Measurements from ENCODE around the gene CACNA1I.

Gene CACNA1I

GRCh38 chr22:39558950-39559349 is 11.6 kb upstream of the CACNA1I start:
- WGBS: 85% methylated on average over 14 of the region's 14 CpGs
- H3K27me3 ChIP-seq (ENCODE audit: insufficient read depth, low read length): peaks cover 68% of the 10 kb centered on the region
- 0 out of 2 replicates have a peak, but pooled peaks cover 4% of the 10 kb centered on the region for H3K4me1 ChIP-seq (ENCODE audit: insufficient read depth, low read length)
- H3K9me3 ChIP-seq (ENCODE audit: insufficient read depth, low read depth, low read length): no peaks in the 10 kb centered on the region
- H3K36me3 ChIP-seq (ENCODE audit: insufficient read depth, low read length): no peaks in the 10 kb centered on the region
- H3K27ac ChIP-seq (ENCODE audit: low read depth, low read length): no peak overlapping the region
- no peak overlapping the region for H3K9ac ChIP-seq (ENCODE audit: low read depth, low read length)
- no peak overlapping the region for H3K4me3 ChIP-seq (ENCODE audit: low read length)

- no peaks in the 10 kb centered on the region for H3K9me3 ChIP-seq (ENCODE audit: insufficient read depth, low read depth, low read length)
- no peaks in the 10 kb centered on the region for H3K36me3 ChIP-seq (ENCODE audit: insufficient read depth, low read length)
- no peak overlapping the region for H3K9ac ChIP-seq (ENCODE audit: low read depth, low read length)
- WGBS: 61% methylated on average over 9 of the region's 11 CpGs
- H3K27me3 ChIP-seq (ENCODE audit: insufficient read depth, low read length): peaks cover 62% of the 10 kb centered on the region
- H3K4me3 ChIP-seq (ENCODE audit: low read length): no peak overlapping the region
- H3K4me1 ChIP-seq (ENCODE audit: insufficient read depth, low read length): 0 out of 2 replicates have a peak, but pooled peaks cover 4% of the 10 kb centered on the region
- H3K27ac ChIP-seq (ENCODE audit: low read depth, low read length): no peak overlapping the region
Measured at GRCh38 chr22:39559456-39560105, 11.0 kb upstream of the CACNA1I start.

- H3K9me3 ChIP-seq (ENCODE audit: insufficient read depth, low read depth, low read length): no peaks in the 10 kb centered on the region
- H3K4me3 ChIP-seq (ENCODE audit: low read length): no peak overlapping the region
- WGBS: 72% methylated on average over 6 of the region's 6 CpGs
- no peaks in the 10 kb centered on the region for H3K36me3 ChIP-seq (ENCODE audit: insufficient read depth, low read length)
- H3K27ac ChIP-seq (ENCODE audit: low read depth, low read length): no peak overlapping the region
- peaks cover 60% of the 10 kb centered on the region for H3K27me3 ChIP-seq (ENCODE audit: insufficient read depth, low read length)
- no peak overlapping the region for H3K9ac ChIP-seq (ENCODE audit: low read depth, low read length)
- H3K4me1 ChIP-seq (ENCODE audit: insufficient read depth, low read length): 0 out of 2 replicates have a peak, but pooled peaks cover 4% of the 10 kb centered on the region
Measured at GRCh38 chr22:39560127-39560526, 10.4 kb upstream of the CACNA1I start.

GRCh38 chr22:39562839-39563489 is 7.6 kb upstream of the CACNA1I start:
- Histone ChIP-seq H3K9ac (ENCODE audit: low read depth, low read length) (no peak overlapping the region), H3K4me3 (ENCODE audit: low read length) (no peak overlapping the region), H3K9me3 (ENCODE audit: insufficient read depth, low read depth, low read length) (no peaks in the 10 kb centered on the region), H3K27me3 (ENCODE audit: insufficient read depth, low read length) (peaks cover 34% of the 10 kb centered on the region), H3K4me1 (ENCODE audit: insufficient read depth, low read length) (peaks cover 3% of the 10 kb centered on the region; the same call in 1 of the 2 replicates), H3K36me3 (ENCODE audit: insufficient read depth, low read length) (no peaks in the 10 kb centered on the region), H3K27ac (ENCODE audit: low read depth, low read length) (no peak overlapping the region)
- 82% methylated on average over 9 of the region's 9 CpGs for WGBS

DNA sequence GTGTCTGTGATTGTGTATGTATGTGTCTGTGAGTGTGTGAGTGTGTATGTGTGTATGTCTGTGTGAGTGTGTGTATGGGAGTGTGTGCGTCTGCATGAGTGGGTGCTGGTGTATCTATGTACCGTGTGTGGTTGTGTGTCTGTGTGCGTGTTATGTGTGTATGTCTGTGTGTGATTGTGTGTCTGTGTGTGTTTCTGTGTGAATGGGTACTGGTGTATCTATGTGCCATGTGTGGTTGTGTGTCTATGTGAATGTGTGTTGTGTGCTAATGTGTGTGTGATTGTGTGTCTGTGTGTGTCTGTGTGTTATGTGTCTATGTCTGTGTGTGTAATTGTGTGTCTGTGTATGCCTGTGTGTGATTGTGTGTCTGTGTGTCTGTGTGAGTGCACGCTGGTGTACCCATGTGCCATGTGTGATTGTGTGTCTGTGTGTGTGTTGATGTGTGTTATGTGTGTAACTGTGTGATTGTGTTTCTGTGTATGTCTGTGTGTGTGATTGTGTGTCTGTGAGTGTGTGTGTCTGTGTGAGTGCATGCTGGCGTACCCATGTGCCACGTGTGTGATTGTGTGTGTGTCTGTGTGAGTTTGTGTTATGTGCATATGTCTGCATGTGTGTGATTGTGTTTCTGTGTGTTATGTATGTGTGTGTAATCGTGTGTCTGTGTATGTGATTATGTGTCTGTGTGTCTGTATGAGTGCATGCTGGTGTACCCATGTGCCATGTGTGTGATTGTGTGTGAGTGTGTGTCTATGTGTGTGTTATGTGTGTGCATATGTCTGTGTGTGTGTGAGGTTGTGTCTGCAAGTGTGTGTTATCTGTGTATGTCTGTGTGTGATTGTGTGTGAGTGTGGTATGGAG is 6.8 kb upstream of the CACNA1I start:
- no peak overlapping the region for H3K27ac ChIP-seq (ENCODE audit: low read depth, low read length)
- no peaks in the 10 kb centered on the region for H3K36me3 ChIP-seq (ENCODE audit: insufficient read depth, low read length)
- peaks cover 3% of the 10 kb centered on the region; the same call in 1 of the 2 replicates for H3K4me1 ChIP-seq (ENCODE audit: insufficient read depth, low read length)
- peaks cover 25% of the 10 kb centered on the region for H3K27me3 ChIP-seq (ENCODE audit: insufficient read depth, low read length)
- WGBS: 90% methylated on average over 7 of the region's 7 CpGs
- no peaks in the 10 kb centered on the region for H3K9me3 ChIP-seq (ENCODE audit: insufficient read depth, low read depth, low read length)
- H3K4me3 ChIP-seq (ENCODE audit: low read length): no peak overlapping the region
- H3K9ac ChIP-seq (ENCODE audit: low read depth, low read length): no peak overlapping the region

DNA sequence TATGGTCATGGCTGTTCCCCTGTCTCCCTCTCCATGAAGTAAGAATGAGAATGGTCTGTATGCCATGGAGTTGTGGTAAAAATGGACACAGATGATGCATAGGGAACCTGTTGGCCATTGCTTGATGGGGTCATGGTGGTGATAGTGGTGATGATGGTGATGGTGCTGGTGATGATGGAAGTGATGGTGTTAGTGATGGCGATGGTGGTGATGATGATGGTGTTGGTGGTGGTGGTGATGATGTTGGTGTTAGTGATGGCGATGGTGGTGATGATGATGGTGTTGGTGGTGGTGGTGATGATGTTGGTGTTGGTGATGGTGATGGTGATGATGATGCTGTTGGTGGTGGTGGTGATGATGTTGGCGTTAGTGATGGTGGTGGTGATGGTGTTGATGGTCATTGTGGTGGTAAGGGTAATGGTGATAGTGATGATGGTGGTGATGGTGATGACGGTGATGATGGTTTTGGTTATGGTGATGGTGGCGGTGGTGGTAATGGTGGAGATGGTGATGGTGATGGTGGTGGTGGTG is 5.1 kb upstream of the CACNA1I start:
- Histone ChIP-seq H3K36me3 (ENCODE audit: insufficient read depth, low read length) (no peaks in the 10 kb centered on the region), H3K4me3 (ENCODE audit: low read length) (no peak overlapping the region), H3K27me3 (ENCODE audit: insufficient read depth, low read length) (peaks cover 13% of the 10 kb centered on the region), H3K27ac (ENCODE audit: low read depth, low read length) (no peak overlapping the region), H3K4me1 (ENCODE audit: insufficient read depth, low read length) (peaks cover 3% of the 10 kb centered on the region; the same call in 1 of the 2 replicates), H3K9ac (ENCODE audit: low read depth, low read length) (no peak overlapping the region), H3K9me3 (ENCODE audit: insufficient read depth, low read depth, low read length) (no peaks in the 10 kb centered on the region)
- WGBS: 97% methylated on average over 5 of the region's 5 CpGs

GRCh38 chr22:39567135-39567946 is 3.2 kb upstream of the CACNA1I start:
- H3K9ac ChIP-seq (ENCODE audit: low read depth, low read length): no peak overlapping the region
- 84% methylated on average over 14 of the region's 14 CpGs for WGBS
- peaks cover 3% of the 10 kb centered on the region; the same call in 1 of the 2 replicates for H3K4me1 ChIP-seq (ENCODE audit: insufficient read depth, low read length)
- H3K27me3 ChIP-seq (ENCODE audit: insufficient read depth, low read length): no peaks in the 10 kb centered on the region
- H3K36me3 ChIP-seq (ENCODE audit: insufficient read depth, low read length): no peaks in the 10 kb centered on the region
- H3K4me3 ChIP-seq (ENCODE audit: low read length): no peak overlapping the region
- H3K9me3 ChIP-seq (ENCODE audit: insufficient read depth, low read depth, low read length): no peaks in the 10 kb centered on the region
- no peak overlapping the region for H3K27ac ChIP-seq (ENCODE audit: low read depth, low read length)

DNA sequence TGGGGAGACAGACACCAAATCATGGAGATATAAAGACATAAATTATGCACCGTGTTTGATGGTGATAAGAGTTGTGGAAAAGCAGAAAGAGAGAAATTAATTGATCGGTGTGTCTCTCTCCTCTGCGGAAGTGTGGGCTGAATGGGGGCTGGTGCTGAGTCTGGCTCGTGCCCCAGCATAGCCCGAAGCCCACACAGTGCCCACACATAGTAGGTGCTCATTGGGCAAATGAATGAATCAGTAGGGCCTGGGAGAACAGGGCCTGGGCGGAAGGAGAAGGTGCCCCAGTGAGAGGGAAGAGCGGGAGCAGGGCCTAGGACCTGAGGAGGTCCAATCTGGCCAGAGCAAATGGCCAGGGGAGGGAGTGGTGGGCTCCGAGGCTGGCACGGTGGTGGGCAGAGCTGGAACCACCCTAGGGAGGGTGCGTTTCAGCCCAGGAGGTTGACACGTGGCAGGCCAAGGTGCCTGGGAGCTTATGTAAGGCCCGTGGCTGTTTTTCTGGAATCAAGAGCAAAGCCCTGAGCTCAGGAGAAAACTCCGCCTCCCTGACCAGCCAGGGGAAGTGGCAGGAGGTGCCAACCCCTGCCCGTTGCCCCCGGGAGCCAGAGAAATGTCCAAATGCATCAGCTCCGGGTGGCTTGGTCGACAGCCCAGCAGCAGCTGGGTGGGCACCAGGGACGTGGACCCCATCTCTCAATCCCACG is 2.1 kb upstream of the CACNA1I start:
- H3K9ac ChIP-seq (ENCODE audit: low read depth, low read length): no peak overlapping the region
- WGBS: 92% methylated on average over 19 of the region's 19 CpGs
- H3K27me3 ChIP-seq (ENCODE audit: insufficient read depth, low read length): no peaks in the 10 kb centered on the region
- H3K27ac ChIP-seq (ENCODE audit: low read depth, low read length): no peak overlapping the region
- H3K36me3 ChIP-seq (ENCODE audit: insufficient read depth, low read length): no peaks in the 10 kb centered on the region
- H3K9me3 ChIP-seq (ENCODE audit: insufficient read depth, low read depth, low read length): no peaks in the 10 kb centered on the region
- peaks cover 3% of the 10 kb centered on the region; the same call in 1 of the 2 replicates for H3K4me1 ChIP-seq (ENCODE audit: insufficient read depth, low read length)
- no peak overlapping the region for H3K4me3 ChIP-seq (ENCODE audit: low read length)

DNA sequence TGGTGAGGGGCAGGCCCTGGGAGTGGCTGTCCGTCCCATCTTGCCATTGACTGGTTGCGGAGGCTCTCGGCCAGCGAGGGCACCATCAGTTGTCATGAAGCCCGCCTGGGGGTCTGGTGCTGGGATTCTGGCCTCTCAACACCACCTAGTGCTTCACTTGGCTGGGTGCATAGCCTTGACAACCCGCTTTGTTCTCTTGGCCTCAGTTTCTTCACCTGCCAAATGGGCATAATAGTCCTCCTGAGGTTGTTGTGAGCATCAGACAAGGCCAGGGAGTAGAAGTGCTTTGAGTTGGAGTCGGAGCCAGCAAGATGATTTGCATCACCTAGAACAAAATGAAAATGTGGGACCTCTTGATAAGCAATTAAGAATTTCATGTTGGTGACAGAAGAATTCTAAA is 1.5 kb upstream of the CACNA1I start:
- Histone ChIP-seq H3K9ac (ENCODE audit: low read depth, low read length) (no peak overlapping the region), H3K27ac (ENCODE audit: low read depth, low read length) (no peak overlapping the region), H3K27me3 (ENCODE audit: insufficient read depth, low read length) (no peaks in the 10 kb centered on the region), H3K4me1 (ENCODE audit: insufficient read depth, low read length) (peaks cover 3% of the 10 kb centered on the region; the same call in 1 of the 2 replicates), H3K9me3 (ENCODE audit: insufficient read depth, low read depth, low read length) (no peaks in the 10 kb centered on the region), H3K4me3 (ENCODE audit: low read length) (no peak overlapping the region), H3K36me3 (ENCODE audit: insufficient read depth, low read length) (no peaks in the 10 kb centered on the region)
- 97% methylated on average over 7 of the region's 7 CpGs for WGBS

GRCh38 chr22:39570226-39570625 is 327 bp upstream of the CACNA1I start:
- H3K4me1 ChIP-seq (ENCODE audit: insufficient read depth, low read length): peaks cover 3% of the 10 kb centered on the region; the same call in 1 of the 2 replicates
- no peak overlapping the region for H3K4me3 ChIP-seq (ENCODE audit: low read length)
- 95% methylated on average over 2 of the region's 3 CpGs for WGBS
- no peaks in the 10 kb centered on the region for H3K36me3 ChIP-seq (ENCODE audit: insufficient read depth, low read length)
- no peak overlapping the region for H3K27ac ChIP-seq (ENCODE audit: low read depth, low read length)
- H3K9ac ChIP-seq (ENCODE audit: low read depth, low read length): no peak overlapping the region
- H3K9me3 ChIP-seq (ENCODE audit: insufficient read depth, low read depth, low read length): no peaks in the 10 kb centered on the region
- no peaks in the 10 kb centered on the region for H3K27me3 ChIP-seq (ENCODE audit: insufficient read depth, low read length)
